ENCODE measurements around the gene SMAD7.
"Not testable (repeated sequence)": the region's sequence is repeated elsewhere in the genome, so short reads cannot be mapped to it uniquely, and the experiment has no call there.

The SMAD7 gene

DNA sequence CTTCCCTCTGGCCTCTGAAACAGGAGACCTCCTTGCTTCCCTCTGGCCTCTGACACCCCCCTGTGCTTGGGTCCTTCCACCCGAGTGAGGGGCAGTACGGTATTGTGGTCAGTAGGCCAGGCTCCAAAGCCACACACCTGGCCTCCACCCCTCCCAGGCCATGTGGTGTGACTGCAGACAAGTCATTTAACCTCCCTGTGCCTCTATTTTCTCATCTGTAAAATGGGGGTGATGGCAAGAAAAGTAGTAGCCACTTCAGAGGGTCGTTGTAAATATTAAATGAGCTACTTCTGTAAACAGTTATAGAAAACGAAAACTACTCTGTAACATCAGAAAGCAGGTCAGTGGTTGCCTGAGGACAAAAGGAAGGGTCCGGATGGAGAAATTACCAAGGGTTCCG, 74.2 kb downstream of the SMAD7 start:
- DNase-seq (ENCODE audit: low spot score) = no peak

DNA sequence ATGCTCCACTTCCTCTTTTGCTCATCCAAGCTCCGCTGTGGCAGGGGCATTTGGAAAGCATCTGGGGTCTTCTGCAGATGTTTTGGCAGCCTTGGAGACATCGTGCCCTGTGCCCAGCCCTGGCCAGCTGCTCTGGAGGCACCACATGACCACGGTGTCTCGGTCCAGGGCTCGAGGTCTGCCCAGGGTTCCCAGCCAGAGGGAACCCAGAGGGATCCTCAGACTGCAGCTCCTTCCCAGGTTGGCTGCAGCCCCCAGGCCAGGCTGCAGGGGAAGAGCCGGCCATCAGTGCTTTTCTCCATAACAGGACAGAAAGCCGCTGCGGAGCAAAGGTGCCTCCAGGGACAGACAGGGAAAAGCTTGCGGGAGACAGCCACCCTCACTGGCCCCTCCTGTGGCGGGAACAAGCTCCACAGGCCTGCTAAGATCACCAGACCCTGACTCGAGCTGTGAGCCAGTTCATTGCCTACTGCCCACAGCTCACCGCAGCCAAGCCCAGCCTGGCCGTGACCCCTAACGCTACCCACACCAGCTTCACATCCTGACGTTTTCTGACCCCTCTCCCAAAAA, 74.7 kb downstream of the SMAD7 start:
- DNase-seq (ENCODE audit: low spot score) = no peak

DNA sequence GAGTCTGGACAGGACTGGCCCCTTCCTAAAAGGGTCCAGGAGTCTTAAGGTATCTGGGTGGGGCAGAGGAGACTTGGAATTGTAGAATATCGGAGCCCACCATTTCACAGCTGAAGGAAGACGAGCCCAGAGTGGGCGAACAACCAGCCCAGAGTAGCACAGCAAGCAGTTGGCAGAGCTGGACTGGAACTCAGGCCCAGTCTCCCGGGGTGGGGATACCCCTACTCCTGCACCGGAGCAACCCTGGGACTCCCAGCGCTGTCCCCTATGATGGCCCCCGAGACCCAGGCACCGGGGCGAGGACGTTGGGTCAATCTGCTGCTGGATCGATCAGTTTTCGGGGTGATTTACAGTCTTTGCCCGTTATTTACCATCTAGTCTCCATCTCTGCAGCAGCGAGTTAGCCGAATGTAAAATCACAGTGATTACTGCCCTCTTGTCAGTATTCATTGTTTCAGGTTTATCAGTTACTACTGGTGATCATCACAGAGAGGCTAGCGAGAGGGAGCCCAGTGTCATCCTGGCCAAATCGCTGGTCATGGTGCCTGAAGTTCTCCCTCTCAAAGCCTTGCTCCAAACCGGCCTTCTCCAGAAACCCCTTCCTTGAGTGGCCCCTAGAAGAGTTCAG, 75.3 kb downstream of the SMAD7 start:
- DNase-seq (ENCODE audit: low spot score) = no peak

DNA sequence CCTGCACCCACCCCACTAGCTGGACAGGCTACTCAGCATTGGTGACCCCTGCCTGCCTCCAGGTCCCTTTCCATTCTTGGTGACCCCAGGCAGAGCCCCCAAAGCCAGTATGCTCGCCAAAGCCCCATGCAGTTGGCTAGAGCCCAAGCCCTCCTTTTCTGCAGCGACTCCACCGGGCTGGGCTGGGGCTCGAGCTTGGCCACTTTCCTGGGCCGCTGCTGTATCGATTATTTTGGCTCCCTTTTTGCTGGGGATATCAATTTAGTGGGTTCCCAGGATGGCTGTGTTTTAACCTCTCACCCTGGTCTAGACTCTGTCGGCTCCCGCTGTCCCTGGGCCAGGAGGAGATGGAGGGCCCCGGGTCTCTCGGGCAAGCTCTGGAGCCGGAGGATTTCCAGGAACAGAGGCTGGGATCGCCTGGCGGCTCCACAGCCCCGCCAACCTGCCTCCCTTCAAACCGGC, 76.0 kb downstream of the SMAD7 start:
- DNase-seq (ENCODE audit: low spot score) = no peak

DNA sequence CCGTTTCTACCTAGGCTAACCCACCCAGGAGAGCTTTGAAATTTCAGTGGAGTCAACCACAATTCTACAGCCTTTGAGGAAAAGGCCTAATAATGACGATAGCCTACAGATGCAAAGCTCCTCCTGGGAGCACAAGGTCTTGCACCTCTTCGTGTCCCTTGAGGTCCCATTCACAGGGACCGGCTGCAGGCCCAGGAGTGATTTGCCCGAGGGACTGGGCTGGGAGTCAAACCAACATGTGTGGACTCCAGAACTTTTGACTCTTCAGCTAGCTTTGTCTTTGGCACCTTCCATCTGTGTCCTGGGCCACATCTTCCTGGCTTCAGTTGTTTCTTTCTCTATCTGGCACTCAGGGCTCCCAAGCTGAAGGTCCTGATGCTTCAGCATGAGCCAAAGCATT, 76.5 kb downstream of the SMAD7 start:
- no peak for DNase-seq (ENCODE audit: low spot score)

DNA sequence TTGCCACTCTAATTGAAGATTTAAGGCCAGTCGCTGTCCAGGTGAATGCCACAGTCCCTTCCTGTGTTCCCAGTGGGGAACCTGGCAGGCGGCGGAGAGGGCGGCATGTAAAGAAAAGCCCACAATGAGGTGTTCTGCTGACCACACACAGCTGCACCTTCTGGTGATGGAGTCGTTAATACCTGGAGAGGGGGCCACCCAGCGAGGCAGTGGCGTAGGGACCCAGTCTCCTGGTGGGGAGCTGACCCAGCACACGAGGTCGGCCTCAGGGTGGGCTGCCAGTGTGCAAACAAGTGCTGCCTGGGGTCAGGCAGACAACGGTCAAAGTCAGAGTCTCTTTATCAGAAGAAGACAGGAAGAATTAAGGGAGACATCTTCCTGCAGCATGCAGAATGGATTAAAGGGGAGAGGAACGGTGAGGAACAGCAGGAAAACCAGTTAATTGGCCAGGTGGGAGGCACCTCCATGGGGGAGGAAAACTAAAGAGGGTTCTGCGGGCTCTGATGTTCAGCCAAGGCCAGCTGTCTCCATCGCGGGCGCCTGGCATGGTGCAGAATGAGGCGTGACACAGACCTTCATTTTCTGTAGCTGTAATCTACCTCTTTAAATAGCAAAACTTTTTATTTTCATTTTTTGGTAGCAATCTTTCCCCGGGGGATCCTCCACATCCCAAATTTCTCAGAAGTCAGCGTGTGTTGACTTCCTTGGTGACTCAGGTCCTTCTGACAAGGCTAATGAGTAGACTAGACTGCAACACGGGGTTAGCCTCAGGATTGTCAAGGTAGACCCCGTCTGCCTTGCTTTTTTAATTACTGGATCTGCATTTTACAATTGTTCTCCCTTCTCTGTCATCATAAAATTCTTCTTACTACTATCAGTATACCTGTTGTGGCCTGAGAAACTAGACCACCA, 78.3 kb downstream of the SMAD7 start:
- peak; percentile 75 for DNase-seq (ENCODE audit: low spot score)

DNA sequence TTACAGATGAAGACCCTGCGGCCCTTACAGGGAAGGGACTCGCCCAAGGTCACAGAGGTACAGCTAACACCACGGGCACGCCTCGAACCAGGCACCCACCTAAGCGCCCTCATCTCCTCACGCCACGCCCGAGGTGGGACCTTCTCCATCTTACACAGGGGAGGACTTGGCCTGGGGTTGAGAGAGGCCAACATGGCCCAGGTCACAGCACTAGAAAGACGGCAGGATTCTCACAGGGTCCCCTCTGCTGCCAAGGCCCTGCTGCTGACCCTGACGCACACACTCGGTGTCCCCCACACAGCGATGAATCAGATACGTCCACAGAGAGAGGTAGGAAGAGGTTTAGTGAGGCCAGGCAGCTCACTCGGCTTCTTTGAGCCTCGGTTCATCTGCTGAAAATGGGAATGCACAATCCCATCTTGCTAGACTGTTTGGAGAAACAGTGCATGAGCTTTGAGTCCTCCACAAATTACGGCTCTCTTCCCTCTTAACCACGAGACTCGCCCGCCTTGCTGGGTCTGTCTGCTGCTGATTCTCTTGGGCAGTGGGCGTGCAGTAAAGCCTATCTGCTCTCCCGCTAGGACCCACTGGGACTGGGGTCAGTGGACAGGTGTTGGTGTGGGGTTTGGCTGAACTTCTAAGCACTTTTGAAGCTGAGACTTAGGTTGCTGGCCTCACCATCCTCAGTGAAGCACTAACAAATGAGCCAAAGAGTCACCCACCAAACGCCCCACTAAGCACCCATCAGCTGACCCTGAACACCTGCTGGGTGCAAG, 79.2 kb downstream of the SMAD7 start:
- DNase-seq (ENCODE audit: low spot score) = no peak

DNA sequence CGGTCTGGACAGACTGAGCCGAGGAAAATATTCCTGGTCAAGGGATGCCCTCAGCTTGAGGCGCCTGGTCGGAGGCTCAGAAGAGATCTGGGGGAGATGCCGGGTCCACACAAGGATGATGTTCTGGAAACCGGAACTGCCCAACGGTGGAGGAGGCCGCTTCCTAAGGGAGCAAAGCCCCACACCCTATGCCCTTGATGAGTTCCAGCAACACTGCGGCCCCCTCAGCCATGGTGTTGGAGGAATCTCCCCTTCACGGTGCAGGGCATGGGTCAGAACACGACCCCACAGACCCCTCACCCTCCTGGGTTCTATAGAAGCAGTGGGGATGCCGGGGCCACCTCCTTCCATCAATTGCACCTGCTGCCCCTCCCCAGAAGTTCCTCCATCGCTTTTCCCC, 79.8 kb downstream of the SMAD7 start:
- DNase-seq (ENCODE audit: low spot score) = not testable (repeated sequence)
